ENCODE data around the gene FUT4.
"Not testable (repeated sequence)": the region's sequence is repeated elsewhere in the genome, so short reads cannot be mapped to it uniquely, and the experiment has no call there.

Gene FUT4

DNA sequence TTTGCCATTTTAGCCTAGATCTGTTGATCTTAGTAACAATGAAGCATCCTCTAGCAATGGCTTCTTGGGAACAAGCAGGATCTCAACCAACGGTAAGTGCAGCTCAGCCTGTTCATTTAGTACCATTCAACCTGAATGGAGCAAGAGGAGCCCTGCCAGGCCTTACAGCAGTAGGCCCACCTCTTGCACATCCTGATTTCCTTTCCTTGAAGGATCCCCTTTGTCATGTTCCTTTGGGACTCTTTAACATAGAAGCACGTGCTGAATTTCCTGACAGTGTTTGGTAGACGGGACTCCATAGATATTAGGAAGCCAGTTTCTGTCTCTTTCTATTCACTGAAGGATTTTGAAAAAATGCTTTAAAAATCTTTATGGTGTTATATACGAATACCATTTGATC lies 25.0 kb downstream of the FUT4 start:
- DNase-seq: no peak

DNA sequence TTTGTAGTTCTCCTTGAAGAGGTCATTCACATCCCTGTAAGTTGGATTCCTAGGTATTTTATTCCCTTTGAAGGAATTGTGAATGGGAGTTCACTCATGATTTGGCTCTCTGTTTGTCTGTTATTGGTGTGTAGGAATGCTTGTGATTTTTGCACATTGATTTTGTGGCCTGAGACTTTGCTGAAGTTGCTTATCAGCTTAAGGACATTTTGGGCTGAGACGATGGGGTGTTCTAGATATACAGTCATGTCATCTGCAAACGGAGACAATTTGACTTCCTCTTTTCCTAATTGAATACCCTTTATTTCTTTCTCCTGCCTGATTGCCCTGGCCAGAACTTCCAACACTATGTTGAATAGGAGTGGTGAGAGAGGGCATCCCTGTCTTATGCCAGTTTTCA lies 29.3 kb downstream of the FUT4 start:
- DNase-seq: not testable (repeated sequence)

DNA sequence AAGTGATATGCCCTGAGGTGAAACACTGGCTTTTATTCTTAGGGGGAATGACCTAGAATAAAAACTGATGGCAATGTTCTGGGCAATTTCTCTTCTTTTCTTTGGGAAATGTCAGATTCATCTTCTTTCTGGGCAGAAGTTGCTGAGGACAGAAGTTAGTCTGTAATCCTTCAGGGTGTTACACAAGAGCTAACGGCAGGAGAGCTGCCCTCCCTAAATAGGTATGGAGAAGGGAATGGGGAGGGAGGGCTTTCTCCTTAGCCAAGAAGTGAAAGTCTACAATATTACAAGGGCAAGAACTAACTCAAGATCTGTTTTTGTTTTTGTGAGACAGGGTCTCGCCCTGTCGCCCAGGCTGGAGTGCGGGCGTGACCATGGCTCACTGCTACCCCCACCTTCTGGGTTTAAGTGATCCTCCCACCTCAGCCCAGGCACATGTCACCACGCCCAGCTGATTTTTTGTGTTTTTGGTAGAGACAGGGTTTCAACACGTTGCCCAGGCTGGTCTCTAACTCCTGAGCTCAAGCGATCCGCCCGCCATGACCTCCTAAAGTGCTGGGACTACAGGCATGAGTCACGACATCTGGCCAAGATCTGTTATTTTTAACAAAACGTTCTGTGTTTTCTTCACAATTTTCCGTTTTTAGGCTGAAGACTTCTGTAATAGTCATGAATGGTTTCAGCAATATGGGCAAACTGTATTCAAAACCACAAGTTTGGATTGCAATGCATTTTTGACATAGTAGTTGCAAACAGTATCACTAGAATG lies 30.7 kb downstream of the FUT4 start:
- DNase-seq: no peak

DNA sequence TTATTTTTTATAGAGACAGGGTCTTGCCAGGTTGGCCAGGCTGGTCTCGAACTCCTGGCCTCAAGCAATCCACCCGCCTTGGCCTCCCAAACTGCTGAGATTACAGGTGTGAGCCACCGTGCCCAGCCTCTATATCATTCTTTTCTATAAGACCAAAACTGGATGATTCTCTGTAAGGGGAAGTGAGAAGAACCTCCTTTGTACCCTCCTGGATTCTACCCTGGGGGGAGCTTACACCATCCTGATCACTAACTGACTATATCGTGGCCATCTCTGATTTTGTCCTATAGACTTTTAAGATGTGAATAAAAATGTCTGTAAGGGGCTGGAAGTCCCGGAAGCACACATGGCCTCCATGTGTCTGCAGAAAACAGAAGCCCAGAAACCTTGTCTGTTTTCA lies 32.6 kb downstream of the FUT4 start:
- DNase-seq: no peak

DNA sequence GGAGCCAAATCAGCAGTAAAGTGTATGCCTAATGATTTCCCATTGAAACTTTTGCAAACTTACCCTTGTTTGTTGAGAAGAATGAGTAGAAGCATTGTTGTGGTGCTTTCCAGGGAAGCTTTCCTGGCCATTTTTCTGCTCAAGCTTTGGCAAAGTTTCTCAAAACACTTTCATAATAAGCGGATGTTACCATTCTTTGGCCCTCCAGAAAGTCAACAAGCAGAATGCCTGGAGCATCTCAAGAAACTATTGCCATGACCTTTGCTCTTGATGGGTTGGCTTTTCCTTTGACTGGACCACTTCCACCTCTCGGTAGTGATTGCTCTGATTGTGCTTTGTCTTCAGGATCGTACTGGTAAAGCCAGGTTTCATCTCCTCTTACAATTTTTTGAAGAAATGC lies 34.1 kb downstream of the FUT4 start:
- DNase-seq: no peak

DNA sequence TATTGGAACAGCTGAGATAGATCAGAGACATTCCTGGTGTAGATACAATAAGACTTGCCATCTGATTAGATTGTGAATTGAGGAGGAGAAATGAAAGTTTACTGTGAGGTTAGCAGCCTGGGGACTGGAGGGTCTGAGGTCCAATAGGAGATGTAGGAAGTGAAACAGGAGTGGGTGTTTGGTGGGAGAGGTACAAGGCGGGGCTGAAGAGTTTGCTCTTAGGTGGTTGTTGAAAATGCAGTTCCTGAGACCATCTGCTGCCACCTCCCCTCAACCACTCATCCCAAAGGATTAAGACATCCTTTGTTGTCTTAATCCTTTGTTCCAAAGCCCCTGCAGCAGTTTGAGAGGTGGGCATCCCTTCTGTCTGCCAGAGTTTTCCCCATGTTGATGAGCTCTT lies 38.2 kb downstream of the FUT4 start:
- no peak for DNase-seq

DNA sequence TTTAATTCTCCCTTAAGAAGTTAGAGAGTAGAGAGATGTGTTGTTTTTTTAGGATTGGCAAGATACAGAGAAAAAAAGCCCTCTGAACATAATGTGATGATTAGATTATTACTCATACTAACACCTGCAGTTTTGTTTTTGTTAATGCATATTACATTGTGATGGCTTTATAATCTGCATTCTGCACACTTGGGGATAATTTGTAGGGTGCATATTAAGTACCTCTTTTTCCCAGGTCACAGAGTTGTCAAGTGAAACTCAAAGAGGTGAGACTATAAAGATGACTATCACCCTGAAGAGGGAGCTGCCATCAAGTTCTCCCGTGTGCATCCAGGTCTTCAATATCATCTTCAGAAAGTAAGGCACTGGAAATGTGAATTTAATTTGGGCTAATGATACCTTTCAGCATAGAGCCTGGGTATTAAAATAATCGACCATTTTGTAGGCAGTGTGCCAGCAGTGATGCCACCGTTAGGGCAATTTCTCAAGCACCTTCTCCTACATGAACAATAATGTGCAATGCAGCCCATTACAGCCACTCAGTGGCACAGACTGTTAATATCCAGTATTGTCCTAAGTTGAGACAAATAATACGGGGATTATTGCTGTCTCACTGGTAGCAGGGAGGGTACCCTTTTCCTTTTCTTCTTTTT lies 39.6 kb downstream of the FUT4 start:
- no peak for DNase-seq

DNA sequence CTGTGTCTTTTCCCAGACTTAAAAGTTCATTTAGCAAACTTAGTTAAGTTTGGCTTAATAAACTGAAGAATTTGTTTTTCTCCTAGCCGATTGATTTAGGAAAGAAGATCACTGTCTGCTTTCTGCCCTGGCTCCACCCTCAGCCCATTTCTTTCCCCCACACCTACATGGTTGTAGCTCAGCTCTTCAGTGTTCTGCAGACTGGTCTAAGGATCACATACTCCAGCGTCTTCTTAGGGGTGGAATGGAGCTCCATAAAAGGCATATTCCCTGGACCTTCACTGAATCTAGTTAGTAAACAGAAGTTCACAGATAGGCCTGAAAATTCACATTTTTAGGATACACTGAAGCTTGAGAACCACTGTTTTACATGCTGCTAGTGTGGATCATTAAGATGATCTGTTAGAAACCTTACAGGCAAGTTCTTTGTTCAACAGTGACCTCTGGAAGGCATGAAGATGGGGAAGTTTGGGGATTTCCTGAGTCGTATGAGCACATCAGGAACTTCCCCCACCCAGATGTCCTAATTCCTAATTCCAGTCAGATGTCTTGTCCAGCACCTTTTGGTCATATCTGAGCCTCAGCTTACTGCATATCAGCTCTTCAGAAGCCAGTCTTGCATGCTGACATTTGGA lies 40.3 kb downstream of the FUT4 start:
- DNase-seq: no peak

DNA sequence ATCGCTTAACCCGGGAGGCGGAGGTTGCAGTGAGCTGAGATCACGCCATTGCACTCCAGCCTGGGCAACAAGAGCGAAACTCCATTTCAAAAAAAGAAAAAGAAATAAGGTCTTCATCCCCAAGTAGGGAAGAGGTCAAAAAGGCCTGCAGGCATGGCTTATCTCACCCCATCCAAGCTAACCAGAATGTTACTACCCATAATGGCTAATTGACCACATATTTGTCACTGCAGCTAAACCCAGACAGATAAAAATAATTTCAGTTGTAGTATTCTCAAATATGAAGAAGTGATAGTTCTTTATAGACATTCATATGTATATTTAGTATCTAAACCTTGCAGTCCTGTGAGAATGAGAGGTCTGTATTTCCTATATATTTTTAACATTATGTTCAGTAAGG lies 41.3 kb downstream of the FUT4 start:
- no peak for DNase-seq

DNA sequence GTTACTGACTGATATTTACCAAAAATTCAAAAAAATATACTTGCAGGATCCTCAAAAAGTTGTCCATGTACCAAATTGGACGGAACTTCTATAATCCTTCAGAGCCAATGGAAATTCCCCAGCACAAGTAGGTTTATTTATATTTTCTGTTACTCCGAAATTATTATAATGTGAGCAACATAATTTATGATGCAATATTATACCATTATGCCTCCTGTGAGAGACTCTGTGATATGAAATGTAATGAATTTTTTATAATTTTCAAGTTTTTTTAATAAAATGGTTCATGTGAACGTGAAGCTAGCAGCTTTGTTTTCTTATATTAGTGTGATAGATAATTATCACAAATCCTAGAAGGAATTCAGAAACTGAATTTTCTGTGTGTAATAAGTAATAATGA lies 41.7 kb downstream of the FUT4 start:
- DNase-seq: no peak

DNA sequence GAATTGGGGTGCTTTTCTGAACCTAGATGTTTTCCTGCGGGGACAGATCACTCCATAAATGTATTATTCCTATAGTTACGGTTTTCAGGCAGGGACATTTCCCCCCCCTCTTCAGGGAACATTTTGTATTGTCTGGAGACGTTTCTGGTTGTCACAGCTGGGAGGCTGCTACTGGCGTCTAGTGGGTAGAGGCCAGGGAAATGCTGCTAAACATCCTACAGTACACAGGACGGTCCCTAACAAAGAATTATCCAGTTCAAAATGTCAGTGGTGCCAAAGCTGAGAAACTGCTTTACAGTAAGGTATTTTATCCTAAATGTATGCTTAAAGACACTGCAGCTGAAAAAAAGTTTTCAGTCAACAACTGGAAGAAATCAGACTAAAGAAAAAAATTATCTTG lies 42.8 kb downstream of the FUT4 start:
- no peak for DNase-seq

DNA sequence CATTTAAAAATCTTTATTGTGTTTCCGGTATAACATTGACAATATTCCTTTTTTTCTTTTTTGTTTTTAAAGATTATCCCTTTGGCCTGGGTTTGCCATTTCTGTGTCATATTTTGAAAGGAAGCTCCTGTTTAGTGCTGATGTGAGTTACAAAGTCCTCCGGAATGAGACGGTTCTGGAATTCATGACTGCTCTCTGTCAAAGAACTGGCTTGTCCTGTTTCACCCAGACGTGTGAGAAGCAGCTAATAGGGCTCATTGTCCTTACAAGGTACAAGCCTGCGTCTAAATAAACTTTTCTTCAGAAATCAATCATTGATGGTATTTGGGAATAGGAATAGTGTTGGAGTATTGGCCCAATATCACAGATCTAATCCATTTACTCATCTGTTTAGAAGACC lies 43.3 kb downstream of the FUT4 start:
- DNase-seq: no peak

DNA sequence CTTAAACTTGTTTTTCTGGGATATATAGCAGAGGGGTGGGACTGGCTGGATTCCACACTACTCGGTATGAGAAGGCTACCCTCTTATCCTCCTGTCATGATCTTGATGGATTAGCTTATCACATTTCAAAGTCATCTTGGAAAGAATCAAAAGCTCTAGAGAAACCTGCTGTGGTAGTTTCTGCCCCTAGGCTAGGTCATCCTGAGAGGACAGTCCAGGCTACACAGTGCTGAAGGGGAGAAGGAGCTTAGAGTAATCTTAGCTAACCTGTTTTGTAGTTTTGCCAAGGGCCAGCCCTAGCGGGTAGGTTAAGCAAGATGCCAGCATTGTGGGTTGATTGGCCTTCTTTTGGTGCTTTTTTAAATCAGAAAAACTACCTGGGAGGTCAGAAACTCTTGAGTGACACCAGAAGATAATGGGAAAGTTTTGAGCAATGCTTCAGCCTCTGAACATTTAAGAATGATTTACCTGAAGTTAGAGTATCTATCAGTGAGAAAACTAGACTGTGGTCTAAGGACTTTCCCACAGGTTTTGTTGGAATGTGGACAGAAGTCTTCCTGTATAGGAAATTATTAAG lies 44.7 kb downstream of the FUT4 start:
- DNase-seq: no peak

DNA sequence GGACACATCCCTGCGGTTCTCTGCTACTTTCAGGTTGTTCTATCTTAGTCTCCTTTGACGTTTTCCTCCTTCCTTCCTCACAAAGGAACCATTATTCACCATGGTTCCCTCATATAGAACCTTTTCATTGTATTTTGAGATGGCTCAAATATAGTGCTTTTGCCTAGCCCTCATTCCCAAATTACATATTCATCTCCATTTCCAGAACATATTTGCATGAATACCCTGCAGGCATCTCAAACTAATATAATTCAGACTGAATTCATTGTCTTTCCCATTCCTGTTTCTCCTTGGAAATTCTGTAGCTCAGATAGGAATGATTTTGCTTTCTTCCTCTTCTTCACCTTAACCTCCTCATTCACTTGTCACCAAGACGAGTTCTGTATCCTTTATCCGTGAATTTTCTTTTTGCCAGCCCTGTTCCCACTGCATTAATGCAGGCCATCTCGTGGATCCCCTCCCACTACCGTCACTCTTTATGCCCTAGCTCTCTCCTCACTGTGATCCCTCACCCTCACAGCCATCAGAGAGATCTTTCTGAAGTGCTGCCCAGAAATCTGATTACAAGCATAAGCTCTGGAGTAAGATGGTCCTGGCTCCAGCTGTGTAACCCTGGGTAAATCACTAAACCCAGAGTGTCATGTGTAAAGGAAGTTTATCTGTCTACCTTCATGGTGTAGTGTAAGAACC lies 46.8 kb downstream of the FUT4 start:
- no peak for DNase-seq

DNA sequence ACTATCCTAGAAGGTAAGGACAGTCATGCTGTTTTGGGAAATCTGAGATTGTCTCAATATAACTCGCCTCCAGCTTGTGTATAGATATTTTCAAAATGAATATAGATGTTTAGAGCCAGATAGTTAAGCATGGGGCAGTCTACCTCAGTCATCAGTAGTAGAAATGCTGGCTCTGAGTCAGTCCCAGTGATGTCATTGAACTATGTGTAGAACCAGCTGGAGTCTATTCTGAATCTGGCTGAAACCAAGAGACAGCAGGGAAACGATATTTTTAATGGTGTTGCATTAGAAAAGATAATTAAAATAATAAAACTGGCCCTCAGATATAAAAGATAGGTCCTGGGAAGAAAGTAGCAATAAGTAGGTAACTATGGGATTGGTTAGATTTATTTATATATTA lies 49.3 kb downstream of the FUT4 start:
- DNase-seq: no peak

DNA sequence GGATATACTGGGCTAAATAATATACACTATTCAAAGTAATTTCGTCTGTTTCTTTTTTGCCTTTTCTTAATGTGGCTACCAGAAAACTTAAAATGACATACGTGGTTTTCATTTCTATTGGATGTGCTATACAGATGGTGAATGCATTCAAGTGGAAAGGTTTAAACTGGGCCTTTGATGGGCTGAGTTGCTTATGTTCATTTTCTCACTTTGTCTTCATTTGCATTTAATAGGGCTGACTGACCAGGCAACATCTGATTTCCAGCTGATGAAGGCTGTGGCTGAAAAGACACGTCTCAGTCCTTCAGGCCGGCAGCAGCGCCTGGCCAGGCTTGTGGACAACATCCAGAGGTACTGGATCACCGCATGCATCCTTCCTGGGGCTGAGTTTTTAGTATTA lies 51.4 kb downstream of the FUT4 start:
- no peak for DNase-seq

DNA sequence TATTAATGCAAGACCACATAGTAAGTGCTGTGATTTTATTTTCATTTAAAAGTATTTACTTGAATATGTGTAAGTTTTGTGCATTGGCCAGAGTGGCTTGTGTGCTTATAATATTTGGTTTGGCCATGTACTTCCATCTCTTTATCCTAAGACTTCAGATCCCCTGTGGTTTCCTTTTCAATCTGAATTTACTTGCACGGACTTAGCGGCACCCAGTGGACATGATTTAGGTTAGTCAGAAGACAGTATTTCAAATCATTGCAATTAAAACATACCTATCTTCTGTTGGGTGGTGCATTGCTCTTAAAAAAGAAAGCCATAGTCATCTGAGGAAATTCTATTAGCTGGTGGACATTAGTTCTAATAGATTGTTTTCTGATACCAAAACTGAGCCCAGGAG lies 54.2 kb downstream of the FUT4 start:
- no peak for DNase-seq
